GM18526 (cell line): ENCODE data around the gene OR56A5.

ENCODE experiments used
- POLR2A ChIP-seq: IDR thresholded peaks from 3 replicates; pipeline ENCODE4 v1.6.1; 2011; ENCODE audit not compliant: insufficient read length; ENCODE audit errors: extremely low read depth

Gene OR56A5

GRCh38 chr11:5968394-5968793, at the start of gene OR56A5:
TSS of gene OR56A5 (minus strand) at chr11:5968494. CDS start at chr11:5968494, 0 bp downstream.
- TF ChIP-seq POLR2A: no peak

GRCh38 chr11:6013042-6013441, 44.7 kb upstream of the OR56A5 start:
- TF ChIP-seq POLR2A: no peak

GRCh38 chr11:6012035-6012668, 43.9 kb upstream of the OR56A5 start:
- TF ChIP-seq POLR2A: no peak

GRCh38 chr11:6006846-6007245, 38.6 kb upstream of the OR56A5 start, which contains the start of gene OR56A4:
TSS of gene OR56A4 (minus strand) at chr11:6006946. CDS start at chr11:6002992, 3,954 bp downstream.
- no peak for TF ChIP-seq POLR2A

- no peak for TF ChIP-seq POLR2A
Measured at GRCh38 chr11:6006395-6006794, 38.1 kb upstream of the OR56A5 start.

- TF ChIP-seq POLR2A: no peak
Measured at GRCh38 chr11:6002202-6002699, 34.0 kb upstream of the OR56A5 start.

GRCh38 chr11:5994791-5995190, 26.5 kb upstream of the OR56A5 start:
- no peak for TF ChIP-seq POLR2A

- no peak for TF ChIP-seq POLR2A
Measured at GRCh38 chr11:5992604-5993251, 24.4 kb upstream of the OR56A5 start.

GRCh38 chr11:5992150-5992549, 23.9 kb upstream of the OR56A5 start:
- TF ChIP-seq POLR2A: no peak

GRCh38 chr11:5989203-5989602, 20.9 kb upstream of the OR56A5 start:
- no peak for TF ChIP-seq POLR2A

- TF ChIP-seq POLR2A: no peak
Measured at GRCh38 chr11:5986885-5987284, 18.6 kb upstream of the OR56A5 start, which contains the start of gene OR52L1. TSS of gene OR52L1 (minus strand) at chr11:5986985. CDS start at chr11:5986930, 55 bp downstream.

- no peak for TF ChIP-seq POLR2A
Measured at GRCh38 chr11:5983443-5983842, 15.1 kb upstream of the OR56A5 start.

- no peak for TF ChIP-seq POLR2A
Measured at GRCh38 chr11:5973530-5973929, 5.2 kb upstream of the OR56A5 start.

GRCh38 chr11:5967708-5968107, 586 bp downstream of the OR56A5 start:
- no peak for TF ChIP-seq POLR2A

- TF ChIP-seq POLR2A: no peak
Measured at GRCh38 chr11:5966958-5967357, 1.3 kb downstream of the OR56A5 start.

- TF ChIP-seq POLR2A: no peak
Measured at GRCh38 chr11:5955586-5955985, 12.7 kb downstream of the OR56A5 start.

GRCh38 chr11:5941951-5942350, 26.3 kb downstream of the OR56A5 start, which contains the start of gene OR56A3:
TSS of gene OR56A3 (plus strand) at chr11:5942251. CDS start at chr11:5947347, 5,096 bp downstream.
- TF ChIP-seq POLR2A: no peak

GRCh38 chr11:5940748-5941147, 27.5 kb downstream of the OR56A5 start:
- no peak for TF ChIP-seq POLR2A
